K562 (cell line): ENCODE measurements around the gene PLA2G3. TPM values are rescaled to one million over a fixed set of nuclear protein-coding genes. Genes with fewer than 3 reads are reported as not detected.

Experiments used
- ATAC-seq: fragments of 200-7000 bp; cut with Tn5 transposase; 3 replicates; pipeline ENCODE4 v1.9.1; 2020; ENCODE audit warnings: moderate library complexity
- BruUV-seq: library from RNA; stranded (reverse); fragments of 400-500 nt; replicated peaks from 2 replicates; lab custom pipeline; 2021; lab: Mats Ljungman, UMichigan
- CTCF ChIA-PET: fragments of 300-600 bp; formaldehyde crosslinking; extraction: SDS; loops from one replicate; lab custom pipeline; 2021; ENCODE audit warnings: low intra/inter-chr PET ratio; lab: Yijun Ruan, JAX
- POLR2A ChIA-PET: fragments of 300-600, 350-650 bp; sonication (Branson Sonifier 250); formaldehyde crosslinking; extraction: SDS; loops from one replicate; lab custom pipeline; 2021; ENCODE audit warnings: antibody characterized with exemption, inconsistent platforms; lab: Yijun Ruan, JAX
- DNase-seq, 4 experiments: peaks; one replicate each; pipeline versions ENCODE4 v3.0.0 to v3.0.0-alpha.2; 2011 to 2018; ENCODE audit warnings: low spot score in 3 of 4, mixed read lengths in 3 of 4; ENCODE audit errors: extremely low read depth in 1 of 4
- FAIRE-seq: peaks from 2 replicates; lab custom pipeline; 2011; peaks lifted over from hg19 to GRCh38; lab: Jason Lieb, UNC
- H2AFZ ChIP-seq: 2 replicates; pipeline ENCODE4 v1.6.0; 2011; ENCODE audit warnings: low read depth, low read length, control low read depth, inconsistent platforms
- H3K27ac ChIP-seq: fragments of 200-600 bp; 3 replicates; pipeline ENCODE4 v1.8.0; 2011; ENCODE audit warnings: low read depth, mild to moderate bottlenecking, control low read depth, inconsistent platforms, low read length, moderate library complexity, mixed read lengths; ENCODE audit errors: extremely low read depth
- H3K27me3 ChIP-seq, 2 experiments: fragments of 300-600 bp in 1 of 2; 2 replicates in 1 of 2; 3 replicates in 1 of 2; pipeline versions ENCODE4 v1.6.0 to v1.8.0; 2011; ENCODE audit warnings: inconsistent platforms in 2 of 2, low read length in 2 of 2, mild to moderate bottlenecking in 1 of 2, mixed read lengths in 1 of 2, moderate library complexity in 1 of 2; ENCODE audit not compliant: control insufficient read depth in 2 of 2, insufficient read depth in 2 of 2
- H3K36me3 ChIP-seq: fragments of 300-600 bp; 3 replicates; pipeline ENCODE4 v1.8.0; 2011; ENCODE audit warnings: mild to moderate bottlenecking, low read length, inconsistent platforms; ENCODE audit not compliant: control insufficient read depth, insufficient read depth
- H3K4me1 ChIP-seq, 2 experiments: fragments of 200-600 bp in 1 of 2; replicated peaks in 1 of 2; 2 replicates in 1 of 2; 3 replicates in 1 of 2; pipeline versions ENCODE4 v1.5.1 to v1.8.0; 2011; ENCODE audit warnings: inconsistent platforms in 2 of 2, low read length in 2 of 2, mild to moderate bottlenecking in 1 of 2, mixed read lengths in 1 of 2, moderate library complexity in 1 of 2; ENCODE audit not compliant: control insufficient read depth in 2 of 2, insufficient read depth in 2 of 2
- H3K4me2 ChIP-seq: 2 replicates; pipeline ENCODE4 v1.6.1; 2011; ENCODE audit warnings: low read length, control low read depth, inconsistent platforms, mixed read lengths; ENCODE audit not compliant: insufficient read depth
- H3K4me3 ChIP-seq: fragments of 200-600 bp; sonication (generic), shearing (Covaris generic); 2 replicates; pipeline ENCODE4 v1.5.1; 2016; ENCODE audit warnings: control low read depth, inconsistent platforms
- H3K79me2 ChIP-seq: fragments of 200-600 bp; 3 replicates; pipeline ENCODE4 v1.8.0; 2011; ENCODE audit warnings: low read length, inconsistent platforms; ENCODE audit not compliant: control insufficient read depth, insufficient read depth
- H3K9ac ChIP-seq, 2 experiments: 2 replicates each; pipeline versions ENCODE4 v1.6.0 to v1.6.1; 2011; ENCODE audit warnings: low read depth in 2 of 2, low read length in 2 of 2, control low read depth in 1 of 2, inconsistent platforms in 1 of 2, mild to moderate bottlenecking in 1 of 2, mixed read lengths in 1 of 2; ENCODE audit not compliant: insufficient read depth in 1 of 2
- H3K9me1 ChIP-seq: one replicate; pipeline ENCODE4 v1.6.0; 2011; ENCODE audit warnings: inconsistent platforms, mild to moderate bottlenecking, low read length, moderate library complexity; ENCODE audit not compliant: control insufficient read depth, insufficient read depth
- H3K9me3 ChIP-seq: replicated peaks from 2 replicates; pipeline ENCODE4 v1.5.1; 2011; ENCODE audit warnings: low read depth, low read length, inconsistent platforms; ENCODE audit not compliant: control insufficient read depth, insufficient read depth
- H4K20me1 ChIP-seq: replicated peaks from 2 replicates; pipeline ENCODE4 v1.6.1; 2011; ENCODE audit warnings: low read length, inconsistent platforms, mixed read lengths; ENCODE audit not compliant: control insufficient read depth, insufficient read depth
- ESRRB ChIP-seq: fragments of 250-450 bp; sonication (Bioruptor Pico); IDR thresholded peaks from 2 replicates; pipeline ENCODE4 v1.5.0; 2020; ENCODE audit warnings: mild to moderate bottlenecking, moderate library complexity, borderline replicate concordance
- GATA2 ChIP-seq: sonication (generic); formaldehyde crosslinking; IDR thresholded peaks from 2 replicates; pipeline ENCODE4 v1.4.0; 2020; ENCODE audit warnings: mild to moderate bottlenecking, missing genetic modification reagents
- HDAC1 ChIP-seq, 2 experiments: fragments of 450-650 bp; IDR thresholded peaks; 2 replicates each; pipeline ENCODE4 v1.6.1; 2016 to 2017; ENCODE audit warnings: inconsistent platforms in 1 of 2, mild to moderate bottlenecking in 1 of 2, moderate library complexity in 1 of 2
- POLR2H ChIP-seq: IDR thresholded peaks from 2 replicates; pipeline ENCODE4 v1.6.1; 2016; ENCODE audit warnings: missing genetic modification characterization, low read depth, mild to moderate bottlenecking, control low read depth, missing compliant biosample characterization, moderate library complexity
- RHOXF2B ChIP-seq: fragments of 250-450 bp; sonication (Bioruptor Pico); conservative IDR thresholded peaks from 2 replicates; pipeline ENCODE4 v1.5.1; 2021
- SIN3A ChIP-seq, 2 experiments: fragments of 150-350 bp in 1 of 2; IDR thresholded peaks; 2 replicates each; pipeline ENCODE4 v1.6.1; 2011 to 2016; ENCODE audit warnings: borderline replicate concordance in 2 of 2, low read depth in 2 of 2, low read length in 2 of 2, mild to moderate bottlenecking in 2 of 2, moderate library complexity in 2 of 2; ENCODE audit not compliant: control insufficient read depth in 1 of 2
- ZNF561 ChIP-seq: fragments of 450-650 bp; formaldehyde crosslinking; conservative IDR thresholded peaks from 2 replicates; pipeline ENCODE4 v1.4.0; 2020; ENCODE audit warnings: mild to moderate bottlenecking, moderate library complexity
- ZNF717 ChIP-seq: fragments of 250-450 bp; sonication (Bioruptor Pico); IDR thresholded peaks from 2 replicates; pipeline ENCODE4 v1.5.0; 2021
- WGBS: fragments of 100-300 bp; shearing (Covaris generic); methylation state at CpG from one replicate; pipeline ENCODE4 v1.1.6; 2016; ENCODE audit warnings: low coverage, mixed read lengths; ENCODE audit not compliant: insufficient coverage; ENCODE audit errors: missing lambda C conversion rate; 5-methylcytosine and 5-hydroxymethylcytosine counted together
- in situ Hi-C: fragments of 300-500 bp; cut with MboI; formaldehyde crosslinking; loops from 4 replicates; pipeline ENCODE4 v1.15.0; 2018; ENCODE audit warnings: inconsistent platforms, mixed read lengths
- intact Hi-C: fragments of 100-400 bp; cut with micrococcal nuclease; formaldehyde crosslinking; loops from 2 replicates; pipeline ENCODE4 v1.14.2; 2022
- polyA plus RNA-seq, 8 experiments: library from polyadenylated mRNA; depleted of rRNA in 4 of 8; stranded (reverse) in 5 of 8; unstranded in 3 of 8; fragments of >200 nt; fragmentation: Nextera tagmentation in 2 of 8; fragmentation: Illumina TruSeq in 1 of 8; extraction: Ambion mirVana in 2 of 8; extraction: Trizol in 1 of 8; gene quantifications; 2 replicates each; pipeline versions ENCODE4 v1.2.1 to v1.2.3, GENCODE V29; 2011 to 2014; ENCODE audit warnings: inconsistent platforms in 1 of 8, missing spikeins in 1 of 8
- total RNA-seq, 7 experiments: library from RNA; depleted of rRNA in 6 of 7; stranded (reverse); fragments of >200 nt in 6 of 7; fragmentation: Illumina TruSeq in 2 of 7; extraction: Trizol in 2 of 7; gene quantifications; 2 replicates each; pipeline versions ENCODE4 v1.2.1 to v1.2.3, GENCODE V29; 2011 to 2021; ENCODE audit warnings: low replicate concordance in 1 of 7
- TF ChIP-seq, protein P1 (sequence below): fragments of 450-650 bp; IDR thresholded peaks from 2 replicates; pipeline ENCODE4 v1.6.1; 2016; ENCODE audit warnings: borderline replicate concordance
- TF ChIP-seq, protein P2 (sequence below), 2 experiments: fragments of 450-650 bp; conservative IDR thresholded peaks; 2 replicates each; pipeline ENCODE4 v1.6.1; 2017; ENCODE audit warnings: mild to moderate bottlenecking in 2 of 2, moderate library complexity in 2 of 2
- TF ChIP-seq, protein P3 (sequence below): fragments of 250-450 bp; sonication (Bioruptor Pico); IDR thresholded peaks from 2 replicates; pipeline ENCODE4 v1.8.0; 2021; ENCODE audit warnings: mild to moderate bottlenecking, moderate library complexity
- TF ChIP-seq, protein P4 (sequence below): sonication (generic); formaldehyde crosslinking; IDR thresholded peaks from 2 replicates; pipeline ENCODE4 v1.8.1; 2022; ENCODE audit warnings: missing genetic modification reagents

The PLA2G3 gene
- total and polyA plus RNA-seq, 9 of the 15 experiments (the other 6 are each of a cell fraction or from before 2014, with no cell fraction given) = 0.18 to 1.4 (median 0.64) TPM

DNA sequence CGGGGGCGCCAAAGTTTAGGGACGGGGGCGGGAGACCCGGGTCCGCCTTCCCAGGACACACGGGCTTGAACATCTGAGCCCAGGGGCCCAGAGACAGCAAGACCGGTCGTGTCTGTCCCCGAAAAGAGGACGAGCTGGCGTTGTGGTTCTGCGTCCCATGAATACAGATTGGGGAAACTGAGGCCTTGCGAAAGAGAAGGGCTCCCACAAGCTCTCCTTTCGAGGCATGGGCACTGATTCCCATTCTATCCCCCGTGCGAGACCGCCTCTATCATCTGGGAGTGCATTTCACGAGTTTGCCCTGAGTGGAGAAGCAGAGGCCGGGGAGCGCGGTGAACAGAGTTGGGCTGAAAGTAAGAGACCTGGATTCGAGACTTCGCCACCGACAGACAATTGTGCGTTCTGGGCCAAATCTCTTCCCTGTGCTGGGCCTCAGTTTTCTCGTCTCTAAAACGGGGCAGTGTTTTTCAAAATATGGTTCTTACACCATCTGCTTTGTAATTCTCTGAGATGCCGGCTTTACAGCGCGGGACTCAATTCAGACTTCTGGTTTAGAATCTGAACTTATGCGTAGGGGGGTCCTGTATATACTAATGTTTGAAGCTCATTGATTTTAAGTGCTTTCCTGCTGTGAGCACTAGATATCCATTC is 20.1 kb upstream of the PLA2G3 start (continued):
- TF ChIP-seq, protein P1, sequence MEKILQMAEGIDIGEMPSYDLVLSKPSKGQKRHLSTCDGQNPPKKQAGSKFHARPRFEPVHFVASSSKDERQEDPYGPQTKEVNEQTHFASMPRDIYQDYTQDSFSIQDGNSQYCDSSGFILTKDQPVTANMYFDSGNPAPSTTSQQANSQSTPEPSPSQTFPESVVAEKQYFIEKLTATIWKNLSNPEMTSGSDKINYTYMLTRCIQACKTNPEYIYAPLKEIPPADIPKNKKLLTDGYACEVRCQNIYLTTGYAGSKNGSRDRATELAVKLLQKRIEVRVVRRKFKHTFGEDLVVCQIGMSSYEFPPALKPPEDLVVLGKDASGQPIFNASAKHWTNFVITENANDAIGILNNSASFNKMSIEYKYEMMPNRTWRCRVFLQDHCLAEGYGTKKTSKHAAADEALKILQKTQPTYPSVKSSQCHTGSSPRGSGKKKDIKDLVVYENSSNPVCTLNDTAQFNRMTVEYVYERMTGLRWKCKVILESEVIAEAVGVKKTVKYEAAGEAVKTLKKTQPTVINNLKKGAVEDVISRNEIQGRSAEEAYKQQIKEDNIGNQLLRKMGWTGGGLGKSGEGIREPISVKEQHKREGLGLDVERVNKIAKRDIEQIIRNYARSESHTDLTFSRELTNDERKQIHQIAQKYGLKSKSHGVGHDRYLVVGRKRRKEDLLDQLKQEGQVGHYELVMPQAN = peak; percentile 14; the same call in 1 of the 2 replicates
- TF ChIP-seq, protein P2, sequence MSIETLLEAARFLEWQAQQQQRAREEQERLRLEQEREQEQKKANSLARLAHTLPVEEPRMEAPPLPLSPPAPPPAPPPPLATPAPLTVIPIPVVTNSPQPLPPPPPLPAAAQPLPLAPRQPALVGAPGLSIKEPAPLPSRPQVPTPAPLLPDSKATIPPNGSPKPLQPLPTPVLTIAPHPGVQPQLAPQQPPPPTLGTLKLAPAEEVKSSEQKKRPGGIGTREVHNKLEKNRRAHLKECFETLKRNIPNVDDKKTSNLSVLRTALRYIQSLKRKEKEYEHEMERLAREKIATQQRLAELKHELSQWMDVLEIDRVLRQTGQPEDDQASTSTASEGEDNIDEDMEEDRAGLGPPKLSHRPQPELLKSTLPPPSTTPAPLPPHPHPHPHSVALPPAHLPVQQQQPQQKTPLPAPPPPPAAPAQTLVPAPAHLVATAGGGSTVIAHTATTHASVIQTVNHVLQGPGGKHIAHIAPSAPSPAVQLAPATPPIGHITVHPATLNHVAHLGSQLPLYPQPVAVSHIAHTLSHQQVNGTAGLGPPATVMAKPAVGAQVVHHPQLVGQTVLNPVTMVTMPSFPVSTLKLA (conservative IDR thresholded peaks at IDR 0.05) = 0 out of 4 replicates have a peak, but pooled peaks of 1 of the 2 experiments have one; percentile 25

DNA sequence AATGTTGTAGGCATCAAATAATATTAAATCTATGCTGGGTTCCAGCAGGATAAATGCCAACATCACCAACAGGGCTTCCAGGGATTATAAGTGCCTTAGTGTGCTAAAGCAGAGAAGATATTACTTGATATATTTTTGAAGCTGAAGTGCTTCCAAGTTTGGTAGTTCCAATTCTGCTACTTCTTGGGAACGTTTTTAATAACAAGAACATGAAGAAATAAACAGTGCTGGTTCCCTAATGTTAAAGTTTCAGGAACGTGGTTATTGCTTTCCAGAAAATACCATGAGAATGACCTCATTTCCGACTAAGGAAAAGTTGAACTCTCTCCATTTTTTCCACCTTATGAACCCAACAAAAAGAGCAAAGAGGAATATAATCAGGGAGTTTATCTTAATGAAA is 15.1 kb upstream of the PLA2G3 start:
- no peak overlapping the region for H3K9ac ChIP-seq
- H3K79me2 ChIP-seq = peaks cover 2% of the 10 kb centered on the region; the same call in 1 of the 3 replicates
- no peak overlapping the region for H3K27ac ChIP-seq
- no peaks in the 10 kb centered on the region for H3K36me3 ChIP-seq
- CTCF ChIA-PET = no interaction called here
- no peak overlapping the region for H2AFZ ChIP-seq
- ATAC-seq (no peak), DNase-seq (no peak), FAIRE-seq (no peak)
- 10% methylated on average over 3 of the region's 3 CpGs for WGBS
- H3K27me3 ChIP-seq = no peaks in the 10 kb centered on the region
- no TSS peak for BruUV-seq
- no peaks in the 10 kb centered on the region for H3K9me3 ChIP-seq
- H3K4me1 ChIP-seq = no peaks in the 10 kb centered on the region; a peak in 1 of 5 replicates
- no peaks in the 10 kb centered on the region for H4K20me1 ChIP-seq
- POLR2A ChIA-PET = interaction anchor here (1.1 to 1.5 kb wide), 2 partner anchors 20 to 48 kb away, joined by 3 read pairs; partner anchors contain the start of gene SELENOM
- no peak overlapping the region for H3K4me2 ChIP-seq
- H3K9me1 ChIP-seq = no peaks in the 10 kb centered on the region
- intact Hi-C loops = no loop called here
- no peak overlapping the region for H3K4me3 ChIP-seq
- in situ Hi-C loops = loop anchor here (10.0 kb wide), 1 partner anchor 201 kb away; no protein-coding TSS in a partner anchor
- TF ChIP-seq RHOXF2B (CRISPR knock-in tag) (no peak), GATA2 (CRISPR knock-in tag) (no peak), ZNF717 (CRISPR knock-in tag) (no peak), ZNF561 (CRISPR knock-in tag) (no peak), POLR2H (tag) (no peak), SIN3A (IDR thresholded peaks at IDR 0.05; ENCODE audit: borderline replicate concordance in 2 of 2, control insufficient read depth in 1 of 2, low read depth in 2 of 2, low read length in 2 of 2) (no peak), ESRRB (CRISPR knock-in tag) (no peak), HDAC1 (IDR thresholded peaks at IDR 0.05) (no peak)
- TF ChIP-seq, protein P3, sequence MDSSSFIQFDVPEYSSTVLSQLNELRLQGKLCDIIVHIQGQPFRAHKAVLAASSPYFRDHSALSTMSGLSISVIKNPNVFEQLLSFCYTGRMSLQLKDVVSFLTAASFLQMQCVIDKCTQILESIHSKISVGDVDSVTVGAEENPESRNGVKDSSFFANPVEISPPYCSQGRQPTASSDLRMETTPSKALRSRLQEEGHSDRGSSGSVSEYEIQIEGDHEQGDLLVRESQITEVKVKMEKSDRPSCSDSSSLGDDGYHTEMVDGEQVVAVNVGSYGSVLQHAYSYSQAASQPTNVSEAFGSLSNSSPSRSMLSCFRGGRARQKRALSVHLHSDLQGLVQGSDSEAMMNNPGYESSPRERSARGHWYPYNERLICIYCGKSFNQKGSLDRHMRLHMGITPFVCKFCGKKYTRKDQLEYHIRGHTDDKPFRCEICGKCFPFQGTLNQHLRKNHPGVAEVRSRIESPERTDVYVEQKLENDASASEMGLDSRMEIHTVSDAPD (CRISPR knock-in tag) = no peak
- TF ChIP-seq, protein P4, sequence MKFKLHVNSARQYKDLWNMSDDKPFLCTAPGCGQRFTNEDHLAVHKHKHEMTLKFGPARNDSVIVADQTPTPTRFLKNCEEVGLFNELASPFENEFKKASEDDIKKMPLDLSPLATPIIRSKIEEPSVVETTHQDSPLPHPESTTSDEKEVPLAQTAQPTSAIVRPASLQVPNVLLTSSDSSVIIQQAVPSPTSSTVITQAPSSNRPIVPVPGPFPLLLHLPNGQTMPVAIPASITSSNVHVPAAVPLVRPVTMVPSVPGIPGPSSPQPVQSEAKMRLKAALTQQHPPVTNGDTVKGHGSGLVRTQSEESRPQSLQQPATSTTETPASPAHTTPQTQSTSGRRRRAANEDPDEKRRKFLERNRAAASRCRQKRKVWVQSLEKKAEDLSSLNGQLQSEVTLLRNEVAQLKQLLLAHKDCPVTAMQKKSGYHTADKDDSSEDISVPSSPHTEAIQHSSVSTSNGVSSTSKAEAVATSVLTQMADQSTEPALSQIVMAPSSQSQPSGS (CRISPR knock-in tag) = no peak
